GM10266 (cell line): Measurements from ENCODE around the gene CACNA1E.

ENCODE experiments used
- DNase-seq: peaks from one replicate; pipeline ENCODE4 v3.0.0; 2012; ENCODE audit errors: extremely low spot score
- TF ChIP-seq, protein P1 (sequence below): IDR thresholded peaks from 2 replicates; pipeline ENCODE4 v1.5.1; 2012; ENCODE audit warnings: mild to moderate bottlenecking, low read depth; ENCODE audit not compliant: control insufficient read depth, insufficient read depth; ENCODE audit errors: missing control alignments

The CACNA1E gene

DNA sequence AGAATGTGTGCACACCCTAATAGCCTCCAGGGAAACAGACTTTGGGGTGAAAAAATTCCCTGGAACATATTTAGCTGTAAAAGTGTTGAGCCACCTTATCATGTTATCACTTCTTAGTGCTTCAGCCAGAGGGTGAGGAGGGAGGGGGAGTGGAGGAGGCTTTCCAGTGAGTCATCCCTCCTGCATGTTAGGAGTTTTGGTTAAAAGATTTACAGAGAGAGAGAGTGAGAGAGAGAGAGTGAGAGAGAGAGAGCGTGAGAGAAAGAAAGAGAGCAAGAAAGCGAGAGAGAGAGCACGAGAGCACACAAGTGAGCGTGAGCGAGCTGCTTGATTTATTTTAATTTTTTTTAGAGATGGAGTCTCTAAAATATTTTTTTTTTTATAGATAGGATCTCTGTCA is 13.5 kb upstream of the CACNA1E start:
- no peak for DNase-seq

DNA sequence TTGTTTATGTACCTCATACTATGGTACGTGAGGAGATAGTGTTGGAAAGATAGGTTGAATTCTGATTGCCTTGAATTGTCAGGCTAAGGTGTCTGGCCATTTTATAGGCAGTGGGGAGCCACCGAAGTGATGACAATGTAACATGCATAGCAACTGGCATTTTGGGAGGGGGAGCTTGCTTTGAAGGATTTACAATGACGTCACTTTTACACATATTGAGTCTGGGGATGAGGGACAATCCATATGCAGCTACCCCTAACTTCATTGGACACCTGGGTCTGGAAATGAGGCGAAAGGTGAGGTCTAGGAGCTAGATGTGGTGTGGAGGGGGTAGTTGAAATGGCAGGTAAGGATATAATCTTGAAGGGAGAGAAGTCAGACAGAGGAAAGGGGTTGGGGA is 7.7 kb upstream of the CACNA1E start:
- no peak for DNase-seq
- TF ChIP-seq, protein P1, sequence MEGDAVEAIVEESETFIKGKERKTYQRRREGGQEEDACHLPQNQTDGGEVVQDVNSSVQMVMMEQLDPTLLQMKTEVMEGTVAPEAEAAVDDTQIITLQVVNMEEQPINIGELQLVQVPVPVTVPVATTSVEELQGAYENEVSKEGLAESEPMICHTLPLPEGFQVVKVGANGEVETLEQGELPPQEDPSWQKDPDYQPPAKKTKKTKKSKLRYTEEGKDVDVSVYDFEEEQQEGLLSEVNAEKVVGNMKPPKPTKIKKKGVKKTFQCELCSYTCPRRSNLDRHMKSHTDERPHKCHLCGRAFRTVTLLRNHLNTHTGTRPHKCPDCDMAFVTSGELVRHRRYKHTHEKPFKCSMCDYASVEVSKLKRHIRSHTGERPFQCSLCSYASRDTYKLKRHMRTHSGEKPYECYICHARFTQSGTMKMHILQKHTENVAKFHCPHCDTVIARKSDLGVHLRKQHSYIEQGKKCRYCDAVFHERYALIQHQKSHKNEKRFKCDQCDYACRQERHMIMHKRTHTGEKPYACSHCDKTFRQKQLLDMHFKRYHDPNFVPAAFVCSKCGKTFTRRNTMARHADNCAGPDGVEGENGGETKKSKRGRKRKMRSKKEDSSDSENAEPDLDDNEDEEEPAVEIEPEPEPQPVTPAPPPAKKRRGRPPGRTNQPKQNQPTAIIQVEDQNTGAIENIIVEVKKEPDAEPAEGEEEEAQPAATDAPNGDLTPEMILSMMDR = no peak

More for the DNA sequence above, 13.5 kb upstream of the CACNA1E start:
- TF ChIP-seq, protein P1 = no peak

DNA sequence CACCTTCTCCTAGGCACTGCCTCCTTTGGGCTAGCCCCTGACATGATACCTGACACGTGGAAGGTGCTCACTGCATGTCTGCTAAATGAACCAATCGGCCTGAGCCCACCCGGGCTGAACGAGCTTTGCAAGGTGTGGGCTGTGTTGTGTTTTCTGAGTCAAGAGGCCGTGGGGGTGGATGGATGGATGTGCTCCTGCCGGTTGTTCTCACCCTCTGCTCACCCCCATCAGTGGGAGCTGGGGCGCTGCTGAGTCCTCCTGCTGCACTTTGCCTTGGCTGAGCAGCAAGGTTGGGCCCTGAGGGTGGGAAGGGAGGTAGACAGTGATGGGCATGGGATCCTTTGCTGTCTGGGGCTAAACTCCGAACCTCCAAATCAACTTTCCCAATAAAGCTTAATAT is 6.7 kb upstream of the CACNA1E start:
- TF ChIP-seq, protein P1 = no peak
- no peak for DNase-seq

DNA sequence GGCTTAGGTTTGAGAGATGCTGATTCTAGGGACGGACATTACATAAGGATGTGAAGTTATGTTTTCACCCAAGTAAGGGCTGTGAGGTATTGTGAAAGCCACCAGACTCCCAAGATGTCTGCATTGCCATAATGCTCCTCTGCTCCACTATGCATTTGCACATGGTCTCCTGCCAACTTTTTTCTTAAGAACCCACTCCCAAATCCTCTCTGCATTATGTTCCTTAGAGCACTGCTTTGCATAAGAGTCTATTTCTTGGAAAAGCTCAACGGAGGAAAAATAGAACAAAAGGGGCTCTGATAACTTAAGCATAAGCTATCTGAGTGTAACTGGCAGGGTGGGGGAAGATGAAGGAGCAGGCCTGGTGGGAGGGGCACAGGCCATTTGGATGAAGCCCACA is 5.0 kb upstream of the CACNA1E start:
- TF ChIP-seq, protein P1 = no peak
- DNase-seq = no peak

DNA sequence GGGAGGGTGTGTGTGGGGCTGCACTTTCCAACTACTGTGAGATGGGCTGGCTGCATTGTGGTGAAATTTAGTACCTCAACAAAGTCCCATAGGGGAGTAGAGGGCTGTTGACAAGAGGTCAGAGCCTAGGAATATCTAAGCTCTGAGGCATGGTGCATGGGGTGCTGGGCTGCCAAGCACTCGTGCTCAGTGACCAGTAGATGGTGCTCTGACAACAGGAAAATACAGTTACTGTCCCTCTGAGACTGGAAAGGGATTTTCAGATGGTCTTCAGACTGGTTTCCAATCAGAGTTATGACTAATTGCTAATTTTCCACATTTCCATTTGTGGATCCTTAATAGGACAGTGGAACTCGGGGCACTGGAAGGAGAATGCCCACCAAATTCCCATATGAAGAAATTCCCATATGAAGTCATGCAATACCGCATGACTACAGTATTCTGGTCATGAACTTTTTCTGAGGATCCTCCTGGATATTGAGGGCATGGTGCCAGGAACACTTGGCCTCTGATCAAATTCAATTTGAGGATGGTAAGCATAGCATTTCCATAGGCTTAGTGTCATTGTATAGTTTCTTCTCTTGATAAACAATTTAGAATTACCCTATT is 4.1 kb upstream of the CACNA1E start:
- peak; percentile 81 for DNase-seq
- TF ChIP-seq, protein P1 = peak; percentile 96

DNA sequence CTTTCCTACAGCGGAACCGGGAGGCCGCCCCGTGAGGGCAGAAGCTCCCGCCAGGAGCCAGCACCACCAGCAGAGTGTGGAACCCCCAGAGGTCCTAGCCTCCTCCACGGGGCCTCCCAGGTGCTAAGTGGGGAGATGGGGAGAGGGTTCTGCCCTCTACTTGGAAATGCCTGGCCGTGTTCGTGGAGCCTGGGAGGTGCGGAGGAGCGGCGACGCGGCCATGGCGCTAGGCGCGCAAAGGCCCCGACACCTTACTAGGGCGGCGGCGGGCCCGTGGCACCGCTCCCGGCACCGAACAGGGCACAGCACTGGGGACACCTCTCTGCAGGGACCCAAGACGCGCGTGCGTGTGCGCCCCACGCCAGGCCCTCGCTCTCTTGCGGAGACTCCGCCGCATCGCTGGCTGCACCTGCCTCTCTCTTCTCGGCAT is 1.3 kb upstream of the CACNA1E start:
- no peak for DNase-seq
- TF ChIP-seq, protein P1 = no peak

DNA sequence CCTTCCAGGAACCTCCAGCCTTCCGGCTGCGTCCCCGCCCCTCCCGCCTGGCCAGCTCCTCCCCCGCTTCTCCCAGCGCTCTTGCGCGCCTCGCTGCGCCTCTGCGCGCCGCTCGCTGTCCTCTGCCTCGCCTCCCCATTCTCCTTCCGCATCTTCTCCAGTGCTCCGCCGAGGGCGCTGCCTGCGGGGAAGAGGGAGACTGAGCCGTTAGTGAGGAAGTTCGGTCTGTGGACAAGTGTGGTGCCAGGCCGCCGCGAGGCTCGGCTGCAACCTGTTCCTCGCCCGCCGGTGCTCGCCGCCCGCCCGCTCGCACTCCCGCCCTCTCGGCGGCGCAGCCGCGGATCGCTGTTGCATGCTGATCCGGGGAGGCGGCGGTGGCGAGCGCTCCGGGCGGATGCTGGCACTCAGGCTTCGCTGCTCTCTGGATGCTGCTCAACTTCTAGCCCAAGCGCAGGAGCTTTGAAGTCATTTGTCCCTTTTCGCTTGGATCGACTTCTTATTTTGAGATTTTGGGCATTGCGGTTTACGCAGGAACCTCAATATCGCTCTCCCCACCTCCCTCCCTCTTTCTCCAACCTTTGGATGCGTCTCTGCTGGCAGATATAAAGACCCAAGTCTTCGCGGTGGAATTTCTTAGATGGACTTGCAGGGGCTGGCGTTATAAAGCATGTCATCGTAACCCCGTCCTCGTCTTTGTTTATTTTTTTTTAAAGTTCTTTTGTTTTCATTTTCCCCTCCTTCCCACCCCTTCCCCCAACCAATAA is 614 bp upstream of the CACNA1E start:
- TF ChIP-seq, protein P1 = no peak
- DNase-seq = peak; percentile 78
